Fibroblast of skin of back (primary cell): ENCODE measurements around the gene CTDSP1.

Experiments
- DNase-seq: peaks from one replicate; pipeline ENCODE4 v3.0.0-alpha.2; 2013

Gene CTDSP1

GRCh38 chr2:218400167-218400929 is 680 bp downstream of the CTDSP1 start:
- DNase-seq, result peak; percentile 35

- no peak for DNase-seq
Measured at GRCh38 chr2:218400930-218401881, 1.5 kb downstream of the CTDSP1 start.

DNA sequence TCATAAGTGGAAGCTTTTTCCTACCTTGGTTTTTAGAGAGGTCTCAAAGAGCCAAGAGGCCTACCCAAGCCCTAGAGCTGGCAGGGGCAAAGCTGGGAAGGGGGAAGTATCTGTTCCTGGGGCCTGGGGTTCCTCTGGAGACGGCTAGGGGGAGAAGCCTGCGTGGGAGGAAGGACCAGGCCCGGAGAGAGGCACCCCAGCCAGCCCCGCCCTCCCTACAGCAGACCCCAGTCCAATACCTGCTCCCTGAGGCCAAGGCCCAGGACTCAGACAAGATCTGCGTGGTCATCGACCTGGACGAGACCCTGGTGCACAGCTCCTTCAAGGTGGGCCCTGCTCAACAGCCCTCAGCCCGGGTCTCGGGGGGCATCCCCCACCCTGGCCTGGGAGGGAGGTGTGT is 2.2 kb downstream of the CTDSP1 start:
- no peak for DNase-seq

DNA sequence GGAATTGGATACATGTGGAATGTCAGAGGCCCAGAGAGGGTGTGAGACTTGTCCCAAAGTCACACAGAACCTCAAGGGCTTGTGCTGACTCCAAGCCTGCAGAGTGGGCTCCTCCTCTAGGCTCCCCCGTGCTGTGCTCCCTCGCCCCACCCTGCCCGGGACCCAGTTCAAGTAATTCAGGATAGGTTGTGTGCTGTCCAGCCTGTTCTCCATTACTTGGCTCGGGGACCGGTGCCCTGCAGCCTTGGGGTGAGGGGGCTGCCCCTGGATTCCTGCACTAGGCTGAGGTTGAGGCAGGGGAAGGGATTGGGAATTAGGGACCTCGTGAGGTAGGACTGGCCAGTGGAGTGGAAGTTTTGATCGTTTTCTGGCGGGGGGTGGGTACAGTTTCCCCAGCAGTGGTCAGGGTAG is 2.8 kb downstream of the CTDSP1 start:
- no peak for DNase-seq

- DNase-seq, result no peak
Measured at GRCh38 chr2:218402911-218403411, 3.3 kb downstream of the CTDSP1 start.

GRCh38 chr2:218403810-218404209 is 4.1 kb downstream of the CTDSP1 start:
- DNase-seq, result no peak

GRCh38 chr2:218404351-218405085 is 4.8 kb downstream of the CTDSP1 start:
- DNase-seq, result no peak

DNA sequence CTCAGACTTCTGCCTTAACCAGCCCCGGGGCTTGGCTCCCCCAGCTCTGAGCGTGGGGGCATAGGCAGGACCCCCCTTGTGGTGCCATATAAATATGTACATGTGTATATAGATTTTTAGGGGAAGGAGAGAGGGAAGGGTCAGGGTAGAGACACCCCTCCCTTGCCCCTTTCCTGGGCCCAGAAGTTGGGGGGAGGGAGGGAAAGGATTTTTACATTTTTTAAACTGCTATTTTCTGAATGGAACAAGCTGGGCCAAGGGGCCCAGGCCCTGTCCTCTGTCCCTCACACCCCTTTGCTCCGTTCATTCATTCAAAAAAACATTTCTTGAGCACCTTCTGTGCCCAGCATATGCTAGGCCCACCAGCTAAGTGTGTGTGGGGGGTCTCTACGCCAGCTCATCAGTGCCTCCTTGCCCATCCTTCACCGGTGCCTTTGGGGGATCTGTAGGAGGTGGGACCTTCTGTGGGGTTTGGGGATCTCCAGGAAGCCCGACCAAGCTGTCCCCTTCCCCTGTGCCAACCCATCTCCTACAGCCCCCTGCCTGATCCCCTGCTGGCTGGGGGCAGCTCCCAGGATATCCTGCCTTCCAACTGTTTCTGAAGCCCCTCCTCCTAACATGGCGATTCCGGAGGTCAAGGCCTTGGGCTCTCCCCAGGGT is 5.5 kb downstream of the CTDSP1 start:
- no peak for DNase-seq

- DNase-seq, result no peak
Measured at GRCh38 chr2:218405746-218406208, 6.1 kb downstream of the CTDSP1 start.

DNA sequence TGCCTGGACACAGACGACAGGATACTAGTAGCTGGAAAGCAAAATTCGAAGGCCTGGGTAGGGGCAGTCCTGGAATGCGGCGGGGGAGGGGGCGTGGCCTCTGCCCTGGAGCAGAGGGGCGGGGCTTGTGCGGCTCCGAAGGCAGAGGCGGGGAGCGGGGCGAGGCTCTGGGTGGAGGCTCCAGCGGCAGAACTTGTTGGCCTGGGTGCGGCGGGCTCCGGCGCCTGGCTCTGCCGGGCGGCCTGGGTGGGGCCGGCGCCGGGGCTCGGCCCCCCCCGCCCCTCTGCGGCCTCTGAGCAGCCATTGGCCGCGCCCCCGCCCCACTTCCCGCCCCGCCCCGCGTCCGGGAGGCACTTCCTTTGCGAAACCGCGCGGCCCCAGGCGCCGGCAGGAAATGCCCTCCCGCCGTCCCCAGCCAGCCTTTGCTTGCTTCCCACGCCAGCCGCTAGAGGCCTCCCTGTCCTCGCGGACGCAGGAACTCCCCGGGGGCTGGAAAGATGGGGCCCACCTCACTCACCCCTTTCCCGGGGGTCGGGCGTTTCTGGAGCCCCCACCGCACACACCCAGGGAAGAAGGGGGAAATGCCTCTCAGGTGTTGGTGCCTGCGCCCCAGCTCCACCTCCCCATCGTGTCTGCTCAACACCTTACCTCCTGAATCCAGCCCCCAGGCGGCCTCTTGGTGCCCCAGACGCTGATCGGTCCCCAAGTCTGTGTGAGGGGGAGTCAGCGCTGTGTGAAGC is 6.7 kb downstream of the CTDSP1 start:
- DNase-seq, result peak; percentile 96

DNA sequence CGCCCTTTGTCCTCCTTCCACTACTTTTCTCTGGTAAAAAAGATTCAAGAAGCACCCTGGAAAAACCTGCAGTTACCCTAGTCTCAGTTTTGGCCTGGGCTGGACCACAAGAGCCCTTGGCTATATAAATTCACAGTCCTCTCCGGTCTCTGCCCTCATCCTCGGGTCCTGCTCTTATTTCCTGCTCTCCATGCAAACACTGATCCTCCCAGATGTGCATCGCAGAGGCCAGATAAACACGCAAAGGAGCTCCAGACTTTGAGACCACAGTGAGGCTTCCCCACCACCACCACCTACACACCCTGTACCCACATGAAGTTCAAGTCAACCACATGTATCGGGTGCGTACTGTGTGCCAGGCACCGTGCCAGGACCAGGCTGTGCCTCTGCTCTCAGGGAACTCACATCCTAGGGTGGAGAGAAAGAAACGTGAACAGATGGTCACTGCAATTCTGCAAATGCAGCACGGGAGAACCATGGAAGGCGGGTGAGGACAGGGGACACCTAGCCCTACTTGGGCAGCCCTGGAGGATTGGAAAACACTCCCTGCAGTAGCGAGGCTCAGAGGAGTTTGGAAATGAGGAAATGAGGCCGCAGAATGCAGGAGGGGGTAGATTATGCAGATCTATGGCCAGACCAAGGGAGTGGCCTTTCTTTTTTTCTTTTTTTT is 7.4 kb downstream of the CTDSP1 start:
- DNase-seq, result peak; percentile 42

DNA sequence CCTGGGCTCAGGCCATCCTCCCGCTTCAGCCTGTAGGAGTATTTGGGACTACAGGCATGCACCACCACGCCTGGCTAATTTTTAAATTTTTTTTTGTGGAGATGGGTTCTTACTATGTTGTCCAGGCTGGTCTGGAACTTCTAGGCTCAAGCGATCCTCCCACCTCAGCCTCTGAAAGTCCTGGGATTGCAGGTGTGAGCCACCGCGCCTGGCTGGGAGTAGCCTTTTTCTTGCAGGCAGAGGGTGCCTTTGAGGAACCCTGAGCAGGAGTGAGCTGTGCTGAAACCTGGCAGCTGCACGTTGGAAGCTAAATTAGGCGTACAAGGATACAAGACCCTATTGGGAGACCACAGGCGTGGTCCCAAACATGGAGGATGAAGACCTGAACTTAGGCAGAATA is 8.0 kb downstream of the CTDSP1 start:
- no peak for DNase-seq

DNA sequence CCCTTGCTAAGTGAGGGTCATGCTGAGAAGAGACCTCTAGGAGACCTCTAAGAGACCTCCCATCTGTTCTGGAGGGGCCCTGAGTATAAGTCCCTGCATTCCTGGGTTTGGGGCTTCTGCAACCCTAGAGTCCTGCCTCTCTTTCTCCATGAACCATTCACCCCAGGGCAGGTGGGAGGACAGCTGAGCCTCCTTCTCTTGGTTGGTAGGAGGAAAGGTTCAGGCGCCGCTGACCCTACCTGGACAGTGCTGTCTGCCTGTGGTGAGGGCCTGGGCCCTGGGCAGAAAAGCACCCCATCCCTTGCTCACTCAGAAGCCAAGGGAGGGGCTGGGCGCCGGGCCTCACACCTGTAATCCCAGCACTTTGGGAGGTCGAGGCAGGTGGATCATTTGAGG is 18.7 kb downstream of the CTDSP1 start:
- no peak for DNase-seq

DNA sequence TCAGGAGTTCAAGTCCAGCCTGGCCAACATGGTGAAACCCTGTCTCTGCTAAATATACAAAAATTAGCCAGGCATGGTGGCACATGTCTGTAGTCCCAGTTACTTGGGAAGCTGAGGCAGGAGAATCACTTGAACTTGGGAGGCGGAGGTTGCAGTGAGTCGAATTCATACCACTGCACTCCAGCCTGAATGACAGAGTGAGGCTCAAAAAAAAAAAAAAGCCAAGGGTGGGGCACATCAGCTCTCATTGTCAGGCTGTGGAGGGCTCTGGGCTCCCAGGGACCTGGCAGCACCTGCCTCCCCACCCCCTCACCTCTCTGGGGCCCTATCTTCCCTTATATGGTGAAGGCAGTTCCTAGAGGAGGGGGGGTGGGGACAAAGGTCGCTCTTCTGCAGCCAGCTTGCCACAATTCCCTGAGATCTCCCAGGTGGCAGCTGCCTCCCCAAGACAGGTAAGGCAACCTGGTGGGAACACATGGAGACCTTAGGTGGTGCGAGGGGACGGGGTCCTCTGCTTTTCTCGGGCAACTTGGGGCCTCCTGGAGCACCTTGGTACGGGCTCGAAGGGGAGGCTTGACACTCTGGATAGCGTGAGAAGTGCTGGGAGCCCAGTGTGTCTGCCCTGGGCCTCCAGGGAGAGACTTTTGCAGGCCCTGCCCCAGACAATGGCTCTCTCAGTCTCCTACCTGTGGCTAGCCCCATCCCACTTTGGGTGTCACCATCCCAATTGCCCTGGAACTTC is 19.2 kb downstream of the CTDSP1 start, which contains the start of gene VIL1:
VIL1 (plus strand) TSS at position 407 of the 742 bp plus-strand sequence. CDS start 4,656 bp downstream, outside the sequence.
- no peak for DNase-seq

DNA sequence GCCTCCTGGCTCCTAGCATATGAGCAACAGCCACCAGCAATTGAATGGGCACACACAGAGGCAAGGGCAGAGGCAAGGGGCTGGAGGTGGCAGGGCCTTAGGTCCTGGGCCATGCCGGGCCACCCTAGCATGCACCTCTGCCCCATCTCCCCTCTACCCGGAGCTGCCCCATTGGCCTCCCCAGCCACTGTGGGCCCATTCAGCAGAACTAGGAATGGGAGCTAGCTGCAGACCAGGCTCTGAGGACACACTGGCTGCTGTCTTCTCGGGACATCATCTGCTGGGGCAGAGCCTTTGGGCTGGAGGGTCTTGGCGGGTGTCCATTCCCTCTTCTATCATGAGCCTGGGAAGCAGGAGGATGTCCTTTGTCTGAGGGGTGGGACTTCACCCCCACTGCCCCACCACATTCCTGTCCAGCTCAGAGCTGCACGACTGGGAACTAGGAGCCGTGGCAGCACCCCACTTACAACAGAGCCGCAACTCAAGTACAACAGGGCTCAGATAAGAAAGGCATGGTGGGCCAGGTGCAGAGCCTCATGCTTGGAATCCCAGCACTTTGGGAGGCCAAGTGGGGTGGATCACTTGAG is 20.1 kb downstream of the CTDSP1 start:
- no peak for DNase-seq

DNA sequence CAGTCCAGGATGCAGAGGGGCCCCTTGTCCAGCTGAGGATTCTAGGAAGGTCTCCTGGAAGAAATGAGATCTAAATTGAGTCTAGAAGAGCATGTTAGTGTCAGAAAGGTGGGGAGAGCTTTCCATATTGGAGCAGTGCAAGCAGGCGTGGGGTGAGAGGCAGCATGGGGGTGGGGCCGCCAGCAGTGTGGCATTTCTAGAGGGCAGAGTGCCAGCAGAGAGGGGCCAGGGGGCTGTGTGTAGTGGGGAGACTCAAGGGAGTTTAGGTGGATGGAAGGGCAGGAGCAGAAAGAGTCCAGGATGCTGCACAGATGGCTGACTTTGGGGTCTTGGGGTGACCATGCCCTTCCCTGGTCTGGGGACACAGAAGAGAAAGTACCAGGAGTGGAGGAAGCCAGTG is 21.4 kb downstream of the CTDSP1 start:
- no peak for DNase-seq

DNA sequence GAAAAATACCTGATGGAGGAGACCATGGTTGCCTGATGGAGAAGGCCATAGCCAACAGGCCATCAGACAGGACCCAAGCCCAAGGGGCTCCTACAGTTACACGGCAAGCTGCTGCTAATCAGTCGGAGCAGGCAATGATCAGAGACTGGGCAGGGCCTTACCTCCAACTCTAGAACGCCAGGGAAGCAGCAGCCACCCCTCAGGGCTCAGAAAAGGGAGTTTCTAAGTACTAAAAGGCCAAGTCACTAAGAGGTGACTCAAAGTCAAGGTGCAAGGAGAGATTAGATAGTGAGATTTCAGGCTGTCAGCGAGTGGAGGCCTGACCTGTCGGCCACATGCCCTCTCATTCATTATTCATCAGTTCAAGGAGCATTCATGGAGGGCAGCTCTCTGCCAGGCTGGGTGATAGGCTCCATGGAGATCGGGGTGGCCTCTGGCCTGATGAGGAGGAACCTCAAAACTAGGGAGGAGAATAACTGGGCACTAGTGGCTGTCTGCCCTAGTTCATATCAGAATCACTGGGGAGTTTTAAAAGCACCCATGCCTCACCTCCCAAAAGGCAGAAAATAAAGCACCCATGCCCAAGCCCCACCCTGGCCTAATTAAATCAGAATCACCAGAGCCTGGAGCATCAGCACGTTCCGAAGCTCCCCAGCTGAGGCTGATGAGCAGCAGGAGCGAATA is 22.9 kb downstream of the CTDSP1 start:
- DNase-seq, result no peak

DNA sequence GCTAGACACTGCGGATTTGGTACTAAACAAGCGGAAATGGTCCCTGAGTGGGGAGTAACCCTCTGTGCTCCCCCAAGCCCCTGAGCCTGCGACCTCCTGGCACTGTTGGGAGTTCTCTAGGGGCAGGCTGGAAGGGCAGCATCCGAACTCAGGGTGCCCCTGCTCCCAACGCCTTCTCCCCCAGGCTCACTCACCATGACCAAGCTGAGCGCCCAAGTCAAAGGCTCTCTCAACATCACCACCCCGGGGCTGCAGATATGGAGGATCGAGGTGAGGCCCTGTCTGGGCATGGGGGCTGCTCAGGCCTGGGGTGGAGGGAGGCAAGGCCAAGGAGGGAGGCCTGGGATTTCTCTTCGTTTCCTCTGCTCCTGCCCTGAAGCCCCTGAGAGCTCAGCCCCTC is 23.9 kb downstream of the CTDSP1 start:
- DNase-seq, result no peak

GRCh38 chr2:218425531-218425930 is 25.9 kb downstream of the CTDSP1 start:
- DNase-seq, result no peak
